ENCODE data around the gene KCNK2. TPM values are rescaled to one million over a fixed set of nuclear protein-coding genes. Genes with fewer than 3 reads are reported as not detected.

KCNK2 gene
- total RNA-seq, 1 donor, result 86.9 TPM

DNA sequence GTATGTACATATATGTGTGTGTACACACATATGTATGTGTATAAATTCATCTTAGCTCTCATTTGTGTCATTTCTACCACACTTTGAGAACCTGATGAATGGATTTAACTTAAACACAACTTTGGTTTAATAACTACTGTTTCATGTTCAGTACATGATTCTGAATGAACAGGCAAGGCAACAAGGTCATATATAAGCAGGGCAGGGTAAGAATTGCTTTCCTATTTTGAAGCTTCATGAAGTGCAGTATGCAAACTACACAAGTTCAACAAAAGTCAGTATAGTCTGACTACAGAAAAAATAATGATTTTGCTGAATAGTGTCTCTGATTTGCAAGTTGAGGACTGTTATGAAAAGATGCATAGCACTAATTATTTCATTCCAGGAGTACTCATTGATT lies 127.6 kb downstream of the KCNK2 start:
- H3K36me3 ChIP-seq (ENCODE audit: insufficient read depth, low read length), result peaks cover 7% of the 10 kb centered on the region
- H3K9me3 ChIP-seq (ENCODE audit: low read depth, low read length), result no peaks in the 10 kb centered on the region
- no peaks in the 10 kb centered on the region for H3K27me3 ChIP-seq (ENCODE audit: insufficient read depth, low read length)
- no peak for TF ChIP-seq CTCF (IDR thresholded peaks at IDR 0.05; ENCODE audit: extremely low read depth, low read depth, low read length)
- no peak overlapping the region for H3K27ac ChIP-seq (ENCODE audit: low read depth, low read length)
- H3K4me2 ChIP-seq (ENCODE audit: insufficient read depth, low read length), result no peak overlapping the region
- no peak overlapping the region for H2AFZ ChIP-seq (ENCODE audit: low read length)
- no peak for DNase-seq (ENCODE audit: insufficient read length, low spot score, missing footprints)
- H3K4me3 ChIP-seq (ENCODE audit: insufficient read depth, low read length), result no peak overlapping the region
- H3K79me2 ChIP-seq (ENCODE audit: insufficient read depth, low read length), result no peaks in the 10 kb centered on the region
- no peaks in the 10 kb centered on the region for H4K20me1 ChIP-seq (ENCODE audit: insufficient read depth, low read length)
- no peaks in the 10 kb centered on the region for H3K4me1 ChIP-seq (ENCODE audit: insufficient read depth, low read length)

- Histone ChIP-seq H3K4me1 (ENCODE audit: insufficient read depth, low read length) (no peaks in the 10 kb centered on the region), H3K4me2 (ENCODE audit: insufficient read depth, low read length) (no peak overlapping the region), H3K27ac (ENCODE audit: low read depth, low read length) (no peak overlapping the region), H3K9me3 (ENCODE audit: low read depth, low read length) (no peaks in the 10 kb centered on the region), H3K79me2 (ENCODE audit: insufficient read depth, low read length) (no peaks in the 10 kb centered on the region), H3K4me3 (ENCODE audit: insufficient read depth, low read length) (no peak overlapping the region), H4K20me1 (ENCODE audit: insufficient read depth, low read length) (no peaks in the 10 kb centered on the region), H2AFZ (ENCODE audit: low read length) (no peak overlapping the region), H3K27me3 (ENCODE audit: insufficient read depth, low read length) (no peaks in the 10 kb centered on the region), H3K36me3 (ENCODE audit: insufficient read depth, low read length) (peaks cover 3% of the 10 kb centered on the region)
- no peak for TF ChIP-seq CTCF (IDR thresholded peaks at IDR 0.05; ENCODE audit: extremely low read depth, low read depth, low read length)
- DNase-seq (ENCODE audit: insufficient read length, low spot score, missing footprints), result no peak
These were observed 133.3 kb downstream of the KCNK2 start for GRCh38 chr1:215215846-215216245.

DNA sequence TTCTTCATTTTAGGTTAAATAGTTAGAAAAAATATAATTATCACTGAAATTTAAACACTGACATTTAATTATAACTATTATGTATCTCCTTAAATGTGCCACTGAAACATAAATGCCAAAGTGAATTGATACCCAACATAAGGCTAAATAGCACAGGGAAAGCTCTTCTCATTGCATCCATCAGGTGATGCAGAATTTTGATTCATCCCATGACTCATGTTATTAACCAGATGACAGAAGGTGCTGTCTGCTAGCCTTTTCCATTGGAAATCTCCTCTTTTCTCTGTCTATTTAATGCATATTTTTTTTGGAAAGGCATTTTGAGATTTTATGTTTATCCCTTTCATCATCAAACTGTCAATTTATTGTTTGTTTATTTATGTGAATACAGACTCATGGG lies 136.8 kb downstream of the KCNK2 start:
- no peak overlapping the region for H3K4me2 ChIP-seq (ENCODE audit: insufficient read depth, low read length)
- no peaks in the 10 kb centered on the region for H3K4me1 ChIP-seq (ENCODE audit: insufficient read depth, low read length)
- H3K4me3 ChIP-seq (ENCODE audit: insufficient read depth, low read length), result no peak overlapping the region
- H2AFZ ChIP-seq (ENCODE audit: low read length), result no peak overlapping the region
- no peaks in the 10 kb centered on the region for H3K79me2 ChIP-seq (ENCODE audit: insufficient read depth, low read length)
- no peaks in the 10 kb centered on the region for H4K20me1 ChIP-seq (ENCODE audit: insufficient read depth, low read length)
- H3K36me3 ChIP-seq (ENCODE audit: insufficient read depth, low read length), result peaks cover 3% of the 10 kb centered on the region
- H3K9me3 ChIP-seq (ENCODE audit: low read depth, low read length), result no peaks in the 10 kb centered on the region
- H3K27ac ChIP-seq (ENCODE audit: low read depth, low read length), result no peak overlapping the region
- no peak for TF ChIP-seq CTCF (IDR thresholded peaks at IDR 0.05; ENCODE audit: extremely low read depth, low read depth, low read length)
- DNase-seq (ENCODE audit: insufficient read length, low spot score, missing footprints), result no peak
- H3K27me3 ChIP-seq (ENCODE audit: insufficient read depth, low read length), result no peaks in the 10 kb centered on the region

DNA sequence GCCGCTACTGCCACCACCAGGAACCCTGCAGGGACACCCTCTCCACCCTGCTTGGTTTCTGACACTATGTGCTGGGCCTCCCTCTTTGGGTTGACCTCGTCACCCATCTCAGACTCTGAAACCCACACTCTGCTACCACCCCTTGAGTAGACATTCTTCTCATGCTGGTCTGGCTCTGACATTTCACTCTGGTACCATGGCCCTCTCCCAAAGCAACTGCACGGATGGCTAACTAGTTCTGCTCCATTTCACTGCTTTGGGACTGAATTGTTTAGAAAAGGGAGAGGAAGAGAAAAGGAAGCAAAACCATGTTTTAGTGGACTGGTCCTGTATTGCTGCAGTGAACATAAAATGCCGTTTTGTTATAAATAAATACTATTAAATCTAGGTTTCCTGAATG lies 137.8 kb downstream of the KCNK2 start:
- no peaks in the 10 kb centered on the region for H3K79me2 ChIP-seq (ENCODE audit: insufficient read depth, low read length)
- H3K27me3 ChIP-seq (ENCODE audit: insufficient read depth, low read length), result no peaks in the 10 kb centered on the region
- H2AFZ ChIP-seq (ENCODE audit: low read length), result no peak overlapping the region
- H3K9me3 ChIP-seq (ENCODE audit: low read depth, low read length), result no peaks in the 10 kb centered on the region
- peaks cover 3% of the 10 kb centered on the region for H3K36me3 ChIP-seq (ENCODE audit: insufficient read depth, low read length)
- no peaks in the 10 kb centered on the region for H3K4me1 ChIP-seq (ENCODE audit: insufficient read depth, low read length)
- DNase-seq (ENCODE audit: insufficient read length, low spot score, missing footprints), result no peak
- no peak overlapping the region for H3K4me3 ChIP-seq (ENCODE audit: insufficient read depth, low read length)
- H3K27ac ChIP-seq (ENCODE audit: low read depth, low read length), result no peak overlapping the region
- TF ChIP-seq CTCF (IDR thresholded peaks at IDR 0.05; ENCODE audit: extremely low read depth, low read depth, low read length), result no peak
- no peaks in the 10 kb centered on the region for H4K20me1 ChIP-seq (ENCODE audit: insufficient read depth, low read length)
- no peak overlapping the region for H3K4me2 ChIP-seq (ENCODE audit: insufficient read depth, low read length)
